Ovary (tissue), 3 donors: ENCODE results near the gene PUS7L.

Experiments used
- POLR2A ChIP-seq: fragments of 450-650 bp; IDR thresholded peaks from one replicate; pipeline ENCODE4 v1.6.1; 2017; ENCODE audit warnings: antibody characterized with exemption, mild to moderate bottlenecking, moderate library complexity
- TF ChIP-seq, protein P1 (sequence below), 3 donors: fragments of 450-650 bp in 2 of 3; fragments of 200-600 bp in 1 of 3; IDR thresholded peaks; one replicate each; pipeline versions ENCODE4 v1.5.1 to v1.8.0; 2016 to 2022; ENCODE audit warnings: antibody characterized with exemption in 3 of 3, mild to moderate bottlenecking in 1 of 3
- donor health status: DM: no; HTN: no; CAD: no.

DNA sequence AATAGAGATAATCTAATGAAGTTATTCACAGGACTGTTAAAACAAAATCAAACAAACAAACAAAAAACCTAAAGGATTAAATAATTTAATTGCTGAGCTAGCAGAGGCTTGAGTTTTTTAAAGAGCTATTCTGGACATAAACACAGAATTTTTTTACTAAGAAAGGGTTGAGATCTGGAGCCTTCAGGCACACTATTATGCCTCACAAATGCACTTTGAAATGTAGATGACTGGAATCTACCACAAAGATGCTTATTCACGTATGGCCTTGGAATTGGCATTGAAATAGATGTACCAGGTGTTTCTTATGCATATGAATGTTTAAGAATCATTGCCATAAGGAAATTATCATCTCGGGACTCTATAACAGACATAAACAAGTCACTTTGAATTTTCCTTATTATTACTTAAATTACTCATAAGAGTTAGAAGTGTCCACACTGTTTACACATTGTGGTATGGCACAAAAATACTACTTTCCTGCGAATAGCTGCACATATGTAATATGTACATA, 21.6 kb downstream of the PUS7L start:
- no peak for TF ChIP-seq POLR2A
- TF ChIP-seq, protein P1, sequence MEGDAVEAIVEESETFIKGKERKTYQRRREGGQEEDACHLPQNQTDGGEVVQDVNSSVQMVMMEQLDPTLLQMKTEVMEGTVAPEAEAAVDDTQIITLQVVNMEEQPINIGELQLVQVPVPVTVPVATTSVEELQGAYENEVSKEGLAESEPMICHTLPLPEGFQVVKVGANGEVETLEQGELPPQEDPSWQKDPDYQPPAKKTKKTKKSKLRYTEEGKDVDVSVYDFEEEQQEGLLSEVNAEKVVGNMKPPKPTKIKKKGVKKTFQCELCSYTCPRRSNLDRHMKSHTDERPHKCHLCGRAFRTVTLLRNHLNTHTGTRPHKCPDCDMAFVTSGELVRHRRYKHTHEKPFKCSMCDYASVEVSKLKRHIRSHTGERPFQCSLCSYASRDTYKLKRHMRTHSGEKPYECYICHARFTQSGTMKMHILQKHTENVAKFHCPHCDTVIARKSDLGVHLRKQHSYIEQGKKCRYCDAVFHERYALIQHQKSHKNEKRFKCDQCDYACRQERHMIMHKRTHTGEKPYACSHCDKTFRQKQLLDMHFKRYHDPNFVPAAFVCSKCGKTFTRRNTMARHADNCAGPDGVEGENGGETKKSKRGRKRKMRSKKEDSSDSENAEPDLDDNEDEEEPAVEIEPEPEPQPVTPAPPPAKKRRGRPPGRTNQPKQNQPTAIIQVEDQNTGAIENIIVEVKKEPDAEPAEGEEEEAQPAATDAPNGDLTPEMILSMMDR (IDR thresholded peaks at IDR 0.05) = no peak
